OCI-LY3 (cell line): Measurements from ENCODE around the gene OR10R2.

Experiments used
- CTCF ChIP-seq: fragments of 200-600, 300-600 bp; sonication (generic); IDR thresholded peaks from 2 replicates; pipeline ENCODE4 v1.5.1; 2014; ENCODE audit warnings: antibody characterized with exemption, low read length, low read depth
- EZH2phosphoT487 ChIP-seq: fragments of 200-600 bp; shearing (Covaris generic); IDR thresholded peaks from 2 replicates; pipeline ENCODE4 v1.6.1; 2018; ENCODE audit warnings: antibody characterized with exemption, mixed run types, low read depth

- no peak for TF ChIP-seq CTCF
- no peak for TF ChIP-seq EZH2phosphoT487
Measured at GRCh38 chr1:158509471-158510156, 37.6 kb downstream of the OR10R2 start.
